ENCODE data around the gene EFNA5.

The EFNA5 gene

GRCh38 chr5:107570805-107571531 lies 99.8 kb downstream of the EFNA5 start:
- DNase-seq (ENCODE audit: low read depth), result no peak

GRCh38 chr5:107570181-107570580 lies 100.6 kb downstream of the EFNA5 start:
- no peak for DNase-seq (ENCODE audit: low read depth)

GRCh38 chr5:107567901-107568671 lies 102.7 kb downstream of the EFNA5 start:
- DNase-seq (ENCODE audit: low read depth), result no peak

- DNase-seq (ENCODE audit: low read depth), result no peak
These were observed 103.8 kb downstream of the EFNA5 start for GRCh38 chr5:107566986-107567385.

- DNase-seq (ENCODE audit: low read depth), result no peak
These were observed 104.7 kb downstream of the EFNA5 start for GRCh38 chr5:107565791-107566767.

GRCh38 chr5:107564931-107565372 lies 105.8 kb downstream of the EFNA5 start:
- DNase-seq (ENCODE audit: low read depth), result no peak

- DNase-seq (ENCODE audit: low read depth), result no peak
These were observed 106.7 kb downstream of the EFNA5 start for GRCh38 chr5:107563959-107564544.

- DNase-seq (ENCODE audit: low read depth), result no peak
These were observed 110.4 kb downstream of the EFNA5 start for GRCh38 chr5:107560377-107560776.

- no peak for DNase-seq (ENCODE audit: low read depth)
These were observed 111.8 kb downstream of the EFNA5 start for GRCh38 chr5:107558823-107559375.

- DNase-seq (ENCODE audit: low read depth), result no peak
These were observed 113.6 kb downstream of the EFNA5 start for GRCh38 chr5:107557051-107557658.

GRCh38 chr5:107556575-107556974 lies 114.2 kb downstream of the EFNA5 start:
- DNase-seq (ENCODE audit: low read depth), result no peak

GRCh38 chr5:107555425-107556090 lies 115.2 kb downstream of the EFNA5 start:
- no peak for DNase-seq (ENCODE audit: low read depth)

GRCh38 chr5:107554776-107555424 lies 115.8 kb downstream of the EFNA5 start:
- DNase-seq (ENCODE audit: low read depth), result no peak

- no peak for DNase-seq (ENCODE audit: low read depth)
These were observed 117.6 kb downstream of the EFNA5 start for GRCh38 chr5:107553117-107553555.

GRCh38 chr5:107551088-107551487 lies 119.6 kb downstream of the EFNA5 start:
- no peak for DNase-seq (ENCODE audit: low read depth)

GRCh38 chr5:107549567-107549966 lies 121.2 kb downstream of the EFNA5 start:
- DNase-seq (ENCODE audit: low read depth), result no peak

GRCh38 chr5:107548477-107548876 lies 122.3 kb downstream of the EFNA5 start:
- no peak for DNase-seq (ENCODE audit: low read depth)

GRCh38 chr5:107546719-107547118 lies 124.0 kb downstream of the EFNA5 start:
- no peak for DNase-seq (ENCODE audit: low read depth)

GRCh38 chr5:107545486-107545885 lies 125.3 kb downstream of the EFNA5 start:
- DNase-seq (ENCODE audit: low read depth), result no peak

- DNase-seq (ENCODE audit: low read depth), result no peak
These were observed 125.8 kb downstream of the EFNA5 start for GRCh38 chr5:107544967-107545366.

All from activated T-helper 1 cell treated with Interleukin-2 at 50 U/mL for 16 hours (primary cell).